CD4-positive, CD25-positive, alpha-beta regulatory T cell (primary cell): Measurements from ENCODE around the gene ANKRD23. TPM values are rescaled to one million over a fixed set of nuclear protein-coding genes. Genes with fewer than 3 reads are reported as not detected.

Experiments
- ATAC-seq, 2 donors: fragments of 150-1000 bp; cut with Tn5 transposase; one replicate each; pipeline ENCODE4 v1.10.0; 2021; ENCODE audit warnings: low read depth in 2 of 2, moderate number of reproducible peaks in 2 of 2, moderate library complexity in 1 of 2
- DNase-seq, 3 donors: peaks; one replicate each; pipeline versions ENCODE4 v3.0.0 to v3.0.0-alpha.2; 2012 to 2022; ENCODE audit warnings: mixed read lengths in 1 of 3
- H3K27ac ChIP-seq: one replicate; pipeline ENCODE4 v1.7.0; 2013; ENCODE audit warnings: mild to moderate bottlenecking, low read length; ENCODE audit not compliant: insufficient read depth, poor library complexity, severe bottlenecking
- H3K27me3 ChIP-seq: one replicate; pipeline ENCODE4 v1.7.0; 2013; ENCODE audit warnings: low read length; ENCODE audit not compliant: control insufficient read depth, insufficient read depth
- H3K36me3 ChIP-seq: one replicate; pipeline ENCODE4 v1.7.0; 2013; ENCODE audit warnings: mild to moderate bottlenecking, low read length, moderate library complexity; ENCODE audit not compliant: control insufficient read depth, insufficient read depth
- H3K4me1 ChIP-seq: 2 replicates; pipeline ENCODE4 v1.7.0; 2013; ENCODE audit warnings: mild to moderate bottlenecking, low read length; ENCODE audit not compliant: insufficient read depth, control insufficient read depth, poor library complexity, severe bottlenecking
- H3K4me3 ChIP-seq: one replicate; pipeline ENCODE4 v1.7.0; 2013; ENCODE audit warnings: low read depth, mild to moderate bottlenecking, low read length, moderate library complexity
- H3K9me3 ChIP-seq, 2 experiments: 1 replicate in 1 of 2; 2 replicates in 1 of 2; pipeline ENCODE4 v1.7.0; 2013; ENCODE audit warnings: low read length in 2 of 2, mild to moderate bottlenecking in 1 of 2, moderate library complexity in 1 of 2; ENCODE audit not compliant: control insufficient read depth in 2 of 2
- H3K27ac Mint-ChIP-seq, 3 donors: one replicate each; pipeline ENCODE4 v1.8.0; 2020 to 2022; ENCODE audit warnings: mild to moderate bottlenecking in 3 of 3, mixed read lengths in 3 of 3, moderate library complexity in 2 of 3
- H3K27me3 Mint-ChIP-seq: one replicate; pipeline ENCODE4 v1.8.0; 2022; ENCODE audit warnings: mild to moderate bottlenecking, mixed read lengths
- H3K36me3 Mint-ChIP-seq: one replicate; pipeline ENCODE4 v1.8.0; 2020; ENCODE audit warnings: mixed read lengths
- H3K4me1 Mint-ChIP-seq, 4 donors: one replicate each; pipeline ENCODE4 v1.8.0; 2020 to 2022; ENCODE audit warnings: mixed read lengths in 4 of 4, mild to moderate bottlenecking in 1 of 4
- H3K4me3 Mint-ChIP-seq, 4 donors: one replicate each; pipeline ENCODE4 v1.8.0; 2020 to 2022; ENCODE audit warnings: mild to moderate bottlenecking in 4 of 4, mixed read lengths in 4 of 4, moderate library complexity in 3 of 4
- H3K9me3 Mint-ChIP-seq, 7 donors: one replicate each; pipeline ENCODE4 v1.8.0; 2020 to 2022; ENCODE audit warnings: mixed read lengths in 7 of 7, mild to moderate bottlenecking in 3 of 7, moderate library complexity in 2 of 7
- polyA plus RNA-seq, 4 donors: library from polyadenylated mRNA; unstranded; fragments of 300-500 nt; fragmentation: Illumina TruSeq; gene quantifications; one replicate each; pipeline ENCODE4 v1.2.3, GENCODE V29; 2021
- total RNA-seq: library from RNA; stranded (reverse); gene quantifications from one replicate; pipeline ENCODE4 v1.2.3, GENCODE V29; 2022

The ANKRD23 gene
- total and polyA plus RNA-seq, 5 donors from 2014 or later, result 0.68 to 16.4 (median 0.93) TPM

GRCh38 chr2:96811917-96812316, 31.9 kb downstream of the ANKRD23 start:
- Mint-ChIP-seq H3K4me3 (peak overlapping the region in 2 of 4 donors; percentile 5 to 31), H3K27ac (peak overlapping the region in 2 of 3 donors; percentile 29 to 35), H3K27me3 (no peaks in the 10 kb centered on the region)

GRCh38 chr2:96810783-96811192, 33.0 kb downstream of the ANKRD23 start:
- Histone ChIP-seq H3K4me3 (no peak overlapping the region), H3K27me3 (no peaks in the 10 kb centered on the region), H3K36me3 (no peaks in the 10 kb centered on the region), H3K4me1 (peaks cover 29% of the 10 kb centered on the region), H3K9me3 (no peaks in the 10 kb centered on the region), H3K27ac (no peak overlapping the region)
- H3K4me3 Mint-ChIP-seq, result no peak overlapping the region
- peaks cover 23 to 61% (median 36%) of the 10 kb centered on the region in 4 donors for H3K4me1 Mint-ChIP-seq
- no peak for DNase-seq
- H3K27ac Mint-ChIP-seq, result peak overlapping the region; percentile 35 to 69 (median 51)
- peaks cover 14% of the 10 kb centered on the region for H3K36me3 Mint-ChIP-seq
- H3K27me3 Mint-ChIP-seq, result no peaks in the 10 kb centered on the region
- H3K9me3 Mint-ChIP-seq, result no peaks in the 10 kb centered on the region
- ATAC-seq, result no peak

More at GRCh38 chr2:96811917-96812316, 31.9 kb downstream of the ANKRD23 start:
- no peak for ATAC-seq
- no peak for DNase-seq
- Histone ChIP-seq H3K27ac (no peak overlapping the region), H3K9me3 (no peaks in the 10 kb centered on the region), H3K36me3 (no peaks in the 10 kb centered on the region), H3K4me3 (no peak overlapping the region), H3K4me1 (peaks cover 21% of the 10 kb centered on the region), H3K27me3 (no peaks in the 10 kb centered on the region)
- peaks cover 9% of the 10 kb centered on the region for H3K36me3 Mint-ChIP-seq
- peaks cover 15 to 52% (median 27%) of the 10 kb centered on the region in 4 donors for H3K4me1 Mint-ChIP-seq
- no peaks in the 10 kb centered on the region for H3K9me3 Mint-ChIP-seq

GRCh38 chr2:96809951-96810782, 33.7 kb downstream of the ANKRD23 start:
- Histone ChIP-seq H3K4me1 (peaks cover 26% of the 10 kb centered on the region), H3K36me3 (no peaks in the 10 kb centered on the region), H3K27me3 (no peaks in the 10 kb centered on the region), H3K9me3 (no peaks in the 10 kb centered on the region), H3K27ac (no peak overlapping the region), H3K4me3 (no peak overlapping the region)
- peaks cover 18 to 57% (median 32%) of the 10 kb centered on the region in 4 donors for H3K4me1 Mint-ChIP-seq
- DNase-seq, result no peak
- no peaks in the 10 kb centered on the region for H3K9me3 Mint-ChIP-seq
- peak overlapping the region in 1 of 4 donors; percentile 20 for H3K4me3 Mint-ChIP-seq
- peaks cover 14% of the 10 kb centered on the region for H3K36me3 Mint-ChIP-seq
- no peak for ATAC-seq
- H3K27me3 Mint-ChIP-seq, result no peaks in the 10 kb centered on the region
- H3K27ac Mint-ChIP-seq, result peak overlapping the region in 2 of 3 donors; percentile 15 to 51

- H3K9me3 ChIP-seq, result no peaks in the 10 kb centered on the region
- Mint-ChIP-seq H3K4me1 (peaks cover 16 to 56% (median 31%) of the 10 kb centered on the region in 4 donors), H3K4me3 (peak overlapping the region in 1 of 4 donors; percentile 28), H3K9me3 (no peaks in the 10 kb centered on the region), H3K36me3 (peaks cover 14% of the 10 kb centered on the region), H3K27me3 (no peaks in the 10 kb centered on the region), H3K27ac (peak overlapping the region in 2 of 3 donors; percentile 85 to 95)
- DNase-seq (no peak), ATAC-seq (no peak)
- no peaks in the 10 kb centered on the region for H3K27me3 ChIP-seq
- H3K4me3 ChIP-seq, result no peak overlapping the region
- peaks cover 23% of the 10 kb centered on the region for H3K4me1 ChIP-seq
- no peaks in the 10 kb centered on the region for H3K36me3 ChIP-seq
- H3K27ac ChIP-seq, result no peak overlapping the region
Observed at GRCh38 chr2:96809216-96809882, 34.5 kb downstream of the ANKRD23 start.

- no peak overlapping the region for H3K4me3 ChIP-seq
- H3K36me3 ChIP-seq, result no peaks in the 10 kb centered on the region
- Mint-ChIP-seq H3K4me1 (peaks cover 16 to 51% (median 29%) of the 10 kb centered on the region in 4 donors), H3K27ac (peak overlapping the region; percentile 76 to 95 (median 92)), H3K9me3 (no peaks in the 10 kb centered on the region), H3K4me3 (peak overlapping the region in 3 of 4 donors; percentile 31 to 51 (median 48)), H3K27me3 (no peaks in the 10 kb centered on the region), H3K36me3 (peaks cover 14% of the 10 kb centered on the region)
- DNase-seq (no peak), ATAC-seq (no peak)
- peaks cover 23% of the 10 kb centered on the region for H3K4me1 ChIP-seq
- no peaks in the 10 kb centered on the region for H3K9me3 ChIP-seq
- no peaks in the 10 kb centered on the region for H3K27me3 ChIP-seq
- no peak overlapping the region for H3K27ac ChIP-seq
Observed at GRCh38 chr2:96808176-96808837, 35.5 kb downstream of the ANKRD23 start.

GRCh38 chr2:96807127-96807471, 36.7 kb downstream of the ANKRD23 start:
- H3K4me1 ChIP-seq, result peaks cover 28% of the 10 kb centered on the region
- DNase-seq, result no peak
- H3K36me3 Mint-ChIP-seq, result peaks cover 11% of the 10 kb centered on the region
- H3K27ac ChIP-seq, result peak overlapping the region; percentile 76
- H3K4me3 Mint-ChIP-seq, result peak overlapping the region; percentile 82 to 95 (median 87)
- H3K9me3 Mint-ChIP-seq, result no peaks in the 10 kb centered on the region
- ATAC-seq, result no peak
- H3K27me3 ChIP-seq, result no peaks in the 10 kb centered on the region
- peak overlapping the region; percentile 77 for H3K4me3 ChIP-seq
- H3K27ac Mint-ChIP-seq, result peak overlapping the region; percentile 95 to 100 (median 99)
- H3K4me1 Mint-ChIP-seq, result peaks cover 11 to 45% (median 23%) of the 10 kb centered on the region in 4 donors
- H3K27me3 Mint-ChIP-seq, result no peaks in the 10 kb centered on the region
- H3K9me3 ChIP-seq, result no peaks in the 10 kb centered on the region
- no peaks in the 10 kb centered on the region for H3K36me3 ChIP-seq

GRCh38 chr2:96806468-96807126, 37.2 kb downstream of the ANKRD23 start:
- peaks cover 11% of the 10 kb centered on the region for H3K36me3 Mint-ChIP-seq
- no peaks in the 10 kb centered on the region for H3K9me3 Mint-ChIP-seq
- H3K27ac Mint-ChIP-seq, result peak overlapping the region; percentile 95 to 100 (median 99)
- ATAC-seq (peak; percentile 79), DNase-seq (peak in 2 of 3 donors; percentile 77 to 78)
- peak overlapping the region; percentile 76 for H3K27ac ChIP-seq
- H3K9me3 ChIP-seq, result no peaks in the 10 kb centered on the region
- peaks cover 32% of the 10 kb centered on the region for H3K4me1 ChIP-seq
- no peaks in the 10 kb centered on the region for H3K36me3 ChIP-seq
- H3K27me3 ChIP-seq, result no peaks in the 10 kb centered on the region
- peak overlapping the region; percentile 82 to 95 (median 87) for H3K4me3 Mint-ChIP-seq
- peaks cover 11 to 41% (median 18%) of the 10 kb centered on the region in 4 donors for H3K4me1 Mint-ChIP-seq
- peak overlapping the region; percentile 77 for H3K4me3 ChIP-seq
- no peaks in the 10 kb centered on the region for H3K27me3 Mint-ChIP-seq
